GM19455 (cell line): ENCODE data around the gene MAD1L1.

Experiments used
- ATAC-seq: cut with Tn5 transposase; IDR thresholded peaks from one replicate; pipeline ENCODE4 v1.9.1; 2021; ENCODE audit not compliant: unreplicated experiment

The MAD1L1 gene

GRCh38 chr7:1781369-1781768, 451.4 kb downstream of the MAD1L1 start:
- ATAC-seq: no peak

- no peak for ATAC-seq
These were observed 453.3 kb downstream of the MAD1L1 start for GRCh38 chr7:1779445-1779844.

GRCh38 chr7:1777122-1777521, 455.6 kb downstream of the MAD1L1 start:
- no peak for ATAC-seq

- no peak for ATAC-seq
These were observed 457.4 kb downstream of the MAD1L1 start for GRCh38 chr7:1775389-1775788.

- no peak for ATAC-seq
These were observed 462.4 kb downstream of the MAD1L1 start for GRCh38 chr7:1770331-1770730.

GRCh38 chr7:1769286-1770200, 463.2 kb downstream of the MAD1L1 start:
- ATAC-seq: no peak

- ATAC-seq: no peak
These were observed 463.9 kb downstream of the MAD1L1 start for GRCh38 chr7:1768832-1769231.

- no peak for ATAC-seq
These were observed 465.2 kb downstream of the MAD1L1 start for GRCh38 chr7:1767524-1767923.
